HUDEP-2 (cell line): ENCODE results near the gene SLC24A3.
"Not testable (repeated sequence)": the region's sequence is repeated elsewhere in the genome, so short reads cannot be mapped to it uniquely, and the experiment has no call there.

ENCODE experiments used
- DNase-seq, 76 experiments: peaks; one replicate each; lab custom pipeline; 2025; ENCODE audit not compliant: unreplicated experiment in 76 of 76; lab: John Stamatoyannopoulos, UW

SLC24A3 gene

DNA sequence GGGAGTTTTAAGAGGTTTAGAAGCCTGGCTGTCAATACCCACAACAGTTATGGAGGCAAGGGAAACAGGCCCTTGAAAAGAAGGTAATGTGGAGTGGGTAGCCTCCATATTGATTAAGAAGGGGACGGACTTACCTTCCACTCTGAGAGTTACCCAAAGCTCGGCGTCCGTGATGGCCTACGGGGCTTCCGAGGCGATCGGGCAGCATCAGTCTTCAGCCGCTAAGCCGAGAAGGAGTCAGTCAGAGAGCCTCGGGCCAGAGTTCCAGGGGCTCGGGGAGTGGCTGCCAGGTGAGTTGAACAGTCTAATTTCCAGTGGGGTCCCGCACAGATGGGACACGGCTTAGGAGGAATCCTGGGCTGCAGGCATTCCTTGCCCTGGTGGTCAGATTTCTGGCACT, 541.8 kb downstream of the SLC24A3 start:
- DNase-seq, result not testable (repeated sequence)

DNA sequence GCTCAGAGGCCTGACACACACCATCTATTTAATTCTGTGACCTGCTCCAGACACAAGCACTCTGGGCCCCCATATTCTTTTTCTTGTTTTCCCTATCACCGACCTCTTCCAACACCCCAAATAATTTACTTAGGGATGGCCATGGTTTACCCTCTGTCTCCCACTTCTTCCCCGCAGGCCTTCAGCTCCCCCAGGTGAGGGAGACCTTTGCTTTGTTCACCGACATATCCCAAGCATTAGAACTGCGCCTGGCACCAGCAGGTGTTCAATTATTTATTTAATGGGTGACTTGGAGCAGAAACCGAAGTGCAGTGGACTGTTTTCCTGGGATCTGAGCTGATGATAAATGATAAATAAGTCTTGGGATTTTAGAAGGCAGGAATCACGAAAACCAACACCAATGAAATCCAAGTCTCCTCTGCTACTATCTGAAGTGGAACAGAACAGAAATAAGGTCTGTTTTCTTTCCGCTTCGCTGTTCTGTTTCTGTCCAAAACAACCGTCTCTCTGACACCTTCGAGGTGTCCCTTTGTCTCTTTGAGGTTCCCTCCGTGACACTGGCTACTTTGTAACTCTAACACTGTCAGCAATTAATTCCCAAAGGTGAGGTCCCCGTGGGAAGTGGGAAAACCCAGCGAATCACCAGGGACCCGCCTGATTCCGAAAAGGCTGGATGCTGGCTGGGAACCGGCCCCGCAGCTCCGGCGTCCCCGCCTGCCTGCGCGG, 544.5 kb downstream of the SLC24A3 start:
- no peak for DNase-seq

DNA sequence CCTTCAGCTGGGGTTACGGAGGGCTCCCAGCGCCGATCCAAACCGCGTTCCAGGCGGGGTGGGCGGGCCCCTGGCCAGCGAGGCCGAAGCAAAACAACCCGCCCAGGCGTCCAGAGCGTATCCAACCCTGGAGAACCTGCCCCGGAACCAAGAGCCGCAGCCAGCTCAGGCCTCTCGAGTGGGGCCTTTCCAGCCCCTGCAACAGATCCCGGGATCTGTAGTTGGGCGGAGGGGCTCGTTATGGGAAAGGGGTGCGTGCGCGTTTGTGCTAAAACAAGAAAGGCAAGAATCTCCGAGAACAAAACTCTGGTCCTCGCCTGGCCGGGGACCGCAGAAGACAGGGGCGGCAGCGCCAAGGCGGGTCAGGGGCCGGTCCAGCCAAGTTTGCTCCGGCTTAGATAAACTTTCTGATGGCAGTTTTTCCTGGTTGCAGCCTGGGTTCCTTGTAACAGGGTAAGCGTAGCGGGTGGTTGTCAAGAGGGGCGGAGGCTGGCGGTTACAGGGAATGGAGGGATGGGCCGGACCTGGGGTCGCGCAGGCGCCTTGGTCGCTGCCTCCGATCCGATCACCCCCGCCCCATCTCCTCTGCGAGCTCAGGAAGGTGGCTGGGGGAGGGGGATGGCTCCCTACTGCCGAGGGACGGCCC, 545.2 kb downstream of the SLC24A3 start:
- DNase-seq, result no peak

DNA sequence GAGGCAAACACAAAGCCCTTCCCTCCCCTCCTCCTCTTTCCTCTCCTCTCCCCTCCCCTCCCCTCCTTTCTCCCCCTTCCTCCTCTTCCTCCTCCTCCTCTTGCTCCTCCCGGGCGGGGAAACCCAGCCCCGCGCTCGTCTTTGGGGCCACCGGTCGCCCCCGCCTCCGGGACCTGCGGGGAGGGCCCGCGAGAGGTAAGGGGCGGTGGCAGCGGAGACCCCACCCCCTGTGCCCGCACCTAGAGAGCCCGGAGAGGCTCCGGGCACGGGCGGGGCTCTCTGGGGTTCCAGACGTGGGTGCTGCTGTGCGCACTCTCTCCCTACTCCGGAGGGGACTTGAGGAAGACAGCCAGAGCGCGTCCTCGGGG, 545.7 kb downstream of the SLC24A3 start, which contains the start of gene RIN2:
TSS of gene RIN2 (plus strand) at position 126 of the 368 bp plus-strand sequence. CDS start 131,344 bp downstream, outside the sequence.
- no peak for DNase-seq

DNA sequence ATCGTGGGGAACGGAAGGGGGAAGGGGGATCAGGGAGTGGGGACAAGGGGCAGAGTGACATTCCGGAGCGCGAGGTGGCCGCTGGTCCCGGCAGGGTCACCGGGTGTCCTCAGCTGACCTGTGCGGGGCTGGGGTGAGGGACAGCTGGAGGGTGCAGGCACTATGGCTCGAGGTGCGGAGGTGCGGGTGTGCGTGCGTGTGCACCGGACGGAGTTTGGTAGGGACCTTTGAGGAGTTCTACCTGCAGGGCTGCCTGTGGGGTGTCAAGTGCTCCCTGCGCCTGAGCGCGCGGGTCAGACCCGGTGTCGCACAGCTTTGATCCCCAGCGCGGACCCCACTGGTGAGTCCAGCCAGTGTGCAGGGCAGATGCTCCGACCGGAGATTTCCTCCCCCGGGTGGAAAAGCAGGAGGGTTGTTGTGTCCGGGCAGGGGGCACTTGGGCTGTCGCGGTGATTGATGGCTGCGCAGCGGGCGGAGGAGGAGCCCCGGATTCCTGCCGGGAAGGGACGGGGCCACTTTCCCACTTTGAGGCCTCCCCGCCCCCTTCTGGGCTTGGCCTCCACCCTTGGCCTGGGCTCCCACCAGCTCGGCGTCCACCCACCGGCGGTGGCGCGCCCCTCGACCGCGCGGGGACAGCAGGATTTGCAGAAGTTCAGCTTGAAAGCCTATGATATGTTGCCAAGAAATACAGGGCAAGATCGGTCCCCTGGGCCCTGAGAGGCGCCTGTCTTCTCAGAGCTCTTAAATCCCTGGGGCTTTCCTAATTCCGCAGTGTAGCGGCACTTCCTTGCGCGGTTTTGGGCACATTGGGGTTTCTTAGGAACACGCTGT, 546.3 kb downstream of the SLC24A3 start:
- DNase-seq, result no peak

DNA sequence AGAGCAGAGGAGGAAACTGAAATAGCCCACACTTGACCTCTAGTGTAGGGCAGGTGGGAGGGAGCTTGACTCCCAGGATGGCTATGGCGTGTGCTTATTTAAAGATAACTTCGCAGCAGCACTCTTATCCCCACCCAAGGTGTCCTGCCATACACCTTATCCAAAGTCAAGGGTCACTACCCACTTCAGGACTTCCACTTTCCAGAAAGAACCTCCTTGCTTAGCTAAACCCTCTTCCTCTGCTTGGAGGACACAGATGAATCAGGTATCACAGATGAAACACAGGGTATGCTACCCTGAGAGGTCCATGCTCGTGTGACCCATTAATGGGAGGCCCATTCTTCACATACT, 547.9 kb downstream of the SLC24A3 start:
- DNase-seq, result no peak

DNA sequence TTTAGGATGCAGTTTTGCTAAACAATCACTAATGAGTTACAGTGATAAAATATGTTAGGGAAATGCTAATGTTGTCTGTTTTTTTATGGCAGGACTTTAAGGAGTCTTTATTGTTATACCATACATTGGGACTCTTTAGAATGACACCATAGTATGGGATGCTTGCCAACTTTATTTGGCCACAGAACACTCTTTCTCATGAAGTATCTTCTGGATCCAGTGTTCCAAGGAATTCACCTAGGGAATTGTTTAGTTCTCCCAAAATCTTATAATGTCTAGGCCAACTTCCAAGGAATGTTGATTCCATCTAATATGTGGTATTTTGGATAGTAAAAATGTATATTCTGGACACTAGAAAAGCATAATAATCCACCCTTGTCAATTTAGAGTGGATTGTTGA, 548.9 kb downstream of the SLC24A3 start:
- no peak for DNase-seq

DNA sequence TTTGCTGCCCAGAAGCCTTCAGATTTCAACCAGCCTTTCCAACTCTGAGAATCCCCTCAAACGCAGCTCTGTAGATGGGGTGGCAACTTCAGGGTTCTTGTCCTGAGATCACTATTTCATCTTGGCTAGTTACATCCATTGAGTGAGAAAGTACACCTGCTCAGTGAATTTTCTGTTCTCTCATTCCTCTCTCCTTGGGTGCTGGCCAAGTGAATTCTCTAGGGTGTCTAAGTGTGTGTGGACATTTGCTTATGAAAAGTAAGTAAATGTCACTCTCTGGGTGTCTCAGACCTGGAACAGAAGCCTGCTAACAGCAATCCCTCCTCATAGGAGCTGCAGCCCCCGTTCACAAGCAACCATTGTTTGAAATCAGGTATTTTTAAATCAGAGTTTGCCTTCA, 549.4 kb downstream of the SLC24A3 start:
- DNase-seq, result no peak

DNA sequence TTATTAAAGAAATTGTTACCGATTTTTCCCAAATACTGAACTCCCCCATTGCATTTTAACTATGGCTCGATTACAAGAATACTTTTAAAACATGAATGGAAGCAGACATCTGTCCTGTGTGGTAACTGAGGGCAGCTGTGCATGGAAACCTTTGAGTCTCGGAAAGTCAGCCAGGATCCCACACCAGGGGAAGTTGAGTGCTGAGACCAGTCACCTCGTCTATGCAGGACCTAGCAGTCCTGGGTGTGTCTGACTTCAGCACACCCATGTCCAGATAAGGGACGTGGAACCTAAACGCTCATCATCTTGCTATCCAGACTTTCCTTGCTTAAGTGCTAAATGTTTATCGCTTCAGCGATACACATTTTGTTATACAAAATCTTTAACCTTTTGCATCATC, 551.8 kb downstream of the SLC24A3 start:
- DNase-seq, result no peak

DNA sequence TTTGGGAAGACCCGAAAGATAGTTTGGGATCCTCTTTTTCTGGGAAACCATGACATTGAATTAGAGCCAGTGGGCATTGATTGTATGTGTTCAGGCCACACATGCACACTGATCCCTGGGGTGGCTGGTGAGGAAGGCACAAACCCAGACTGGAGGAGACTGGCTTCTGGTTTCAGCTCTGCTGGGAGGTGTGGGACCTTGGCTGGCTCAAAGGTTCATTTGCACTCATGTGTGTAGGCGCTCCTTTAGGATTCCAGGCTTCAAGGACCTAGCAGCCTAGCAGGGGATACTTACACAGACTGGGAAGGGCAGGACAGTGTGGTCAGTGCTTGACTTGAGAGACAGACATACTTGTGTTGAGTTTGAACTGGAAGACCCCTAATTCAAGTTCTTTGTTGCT, 552.8 kb downstream of the SLC24A3 start:
- no peak for DNase-seq

DNA sequence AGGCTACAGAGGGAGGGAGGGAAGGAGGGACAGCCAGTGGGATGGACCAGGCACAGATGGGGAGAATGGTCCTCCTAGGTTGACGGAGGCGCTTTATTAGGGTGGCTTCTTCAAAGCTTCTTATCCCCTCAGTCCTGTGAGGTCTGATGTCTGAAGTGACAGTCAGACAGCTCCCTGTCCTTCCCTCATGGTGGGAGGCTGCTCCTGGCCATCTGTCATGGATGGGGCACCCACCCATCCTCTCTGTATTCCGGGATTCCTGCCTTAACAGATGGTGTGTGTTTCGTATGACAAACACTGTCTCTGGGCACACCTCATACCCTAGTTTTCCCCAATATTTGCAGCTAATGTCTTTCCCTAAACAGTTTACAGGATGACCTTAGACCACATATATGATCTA, 553.5 kb downstream of the SLC24A3 start:
- no peak for DNase-seq

DNA sequence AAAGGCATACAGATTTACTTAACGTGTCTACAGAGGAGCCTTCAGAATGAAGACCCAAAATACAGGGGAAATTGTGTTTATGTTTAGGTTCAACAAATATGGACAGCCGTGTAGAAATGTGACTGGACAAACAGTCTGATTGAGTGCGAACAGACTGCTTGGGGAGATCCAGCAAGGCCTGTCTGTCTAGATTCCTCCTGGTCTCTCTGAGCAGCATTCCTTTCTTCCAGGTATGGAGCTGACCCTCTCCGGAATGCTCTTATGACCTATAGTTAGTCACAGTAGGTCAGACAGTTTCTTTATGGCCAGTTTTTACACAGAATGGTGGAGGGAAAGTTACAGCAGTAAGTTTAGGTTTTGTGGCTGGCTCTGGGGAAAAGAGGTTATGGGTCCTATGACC, 554.6 kb downstream of the SLC24A3 start:
- DNase-seq, result no peak

DNA sequence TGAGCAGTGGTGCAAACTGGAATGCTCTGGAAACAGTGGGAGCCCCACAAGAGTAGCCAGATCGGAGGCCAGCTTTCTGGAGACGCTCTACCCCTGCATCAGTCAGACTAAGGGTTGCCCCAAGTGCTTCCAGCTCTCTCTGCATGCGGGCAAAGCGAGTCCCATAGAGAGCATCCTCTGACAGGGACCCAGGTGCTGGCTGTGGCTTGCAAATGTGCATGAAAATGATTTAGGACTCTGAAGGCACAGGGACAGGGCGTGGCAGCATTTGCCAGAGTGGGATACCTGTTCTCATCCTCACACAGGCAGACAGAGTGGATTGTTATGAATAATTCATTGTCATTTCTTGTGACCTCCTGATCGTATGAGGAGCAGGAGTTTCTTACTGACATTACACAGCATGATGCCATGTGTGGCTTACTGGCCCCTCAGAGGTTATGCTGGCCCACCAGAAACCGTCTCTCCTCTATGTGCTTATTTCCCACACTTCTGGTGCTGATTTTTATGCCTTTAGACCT, 555.9 kb downstream of the SLC24A3 start:
- no peak for DNase-seq

DNA sequence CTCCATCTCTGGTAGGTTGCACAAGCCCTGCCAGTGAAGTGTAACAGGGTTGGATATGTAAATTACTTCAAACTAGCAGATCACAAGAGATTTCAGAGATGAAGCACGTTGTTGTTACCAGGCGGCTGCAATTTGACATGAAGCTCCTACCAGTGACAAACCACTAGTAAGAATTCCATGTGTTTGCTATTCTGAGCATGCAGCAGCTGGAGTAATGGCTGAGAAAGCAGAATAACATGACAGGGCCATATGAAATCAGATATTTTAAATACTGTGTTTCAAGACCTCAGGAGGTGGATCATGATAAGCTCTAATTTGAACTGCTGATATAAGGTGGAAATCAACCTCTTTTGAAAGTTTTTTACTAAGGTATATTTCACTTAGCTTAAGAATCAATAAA, 557.1 kb downstream of the SLC24A3 start:
- DNase-seq, result no peak

DNA sequence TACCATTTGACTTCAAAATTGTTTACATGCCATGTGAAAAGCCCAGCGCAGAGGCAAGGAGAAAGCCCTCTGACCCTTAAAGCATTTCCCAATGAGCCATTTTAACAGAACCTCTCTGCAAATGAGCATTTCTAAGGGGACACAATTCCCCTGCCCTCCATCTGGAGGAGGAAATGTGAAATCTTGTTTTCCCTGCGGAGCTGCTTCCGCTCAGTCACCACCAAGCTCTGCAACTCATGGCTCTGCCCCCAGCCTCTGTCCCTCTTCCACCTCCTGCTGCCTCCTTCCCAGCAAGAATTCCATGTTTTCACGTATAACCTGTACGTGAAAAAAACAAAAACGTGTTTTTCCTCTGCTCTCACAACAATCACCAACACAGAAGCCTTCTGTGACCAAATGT, 557.9 kb downstream of the SLC24A3 start:
- no peak for DNase-seq

DNA sequence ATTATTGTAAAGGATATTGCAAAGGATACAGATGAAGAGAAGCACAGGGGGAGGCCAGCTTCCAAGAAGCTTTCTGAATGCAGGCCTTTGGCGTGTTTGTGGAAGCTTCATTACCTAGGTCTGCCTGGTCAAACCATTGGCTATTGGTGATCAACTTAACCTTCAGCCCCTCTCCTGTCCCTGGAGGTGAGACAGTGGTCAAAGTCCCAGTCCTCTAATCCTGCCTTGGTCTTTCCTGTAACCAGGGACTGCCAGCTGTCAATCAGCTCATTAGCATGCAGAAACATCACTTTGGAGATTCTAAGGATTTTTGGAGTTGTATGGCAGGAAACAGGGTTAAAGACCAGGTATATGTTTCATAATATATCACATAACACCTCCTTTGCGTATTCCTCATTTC, 558.6 kb downstream of the SLC24A3 start:
- DNase-seq, result no peak
